Ureter (tissue), 1 donor: ENCODE data around the gene ATP13A5. TPM values are rescaled to one million over a fixed set of nuclear protein-coding genes. Genes with fewer than 3 reads are reported as not detected.

Experiments used
- DNase-seq: peaks from one replicate; pipeline ENCODE4 v3.0.0-alpha.2; 2020; ENCODE audit warnings: low spot score
- total RNA-seq: library from RNA; stranded (reverse); gene quantifications from one replicate; pipeline ENCODE4 v1.2.4, GENCODE V29; 2023
- donor health status: DM: yes; HTN: yes; CAD: no.

The ATP13A5 gene, protein sequence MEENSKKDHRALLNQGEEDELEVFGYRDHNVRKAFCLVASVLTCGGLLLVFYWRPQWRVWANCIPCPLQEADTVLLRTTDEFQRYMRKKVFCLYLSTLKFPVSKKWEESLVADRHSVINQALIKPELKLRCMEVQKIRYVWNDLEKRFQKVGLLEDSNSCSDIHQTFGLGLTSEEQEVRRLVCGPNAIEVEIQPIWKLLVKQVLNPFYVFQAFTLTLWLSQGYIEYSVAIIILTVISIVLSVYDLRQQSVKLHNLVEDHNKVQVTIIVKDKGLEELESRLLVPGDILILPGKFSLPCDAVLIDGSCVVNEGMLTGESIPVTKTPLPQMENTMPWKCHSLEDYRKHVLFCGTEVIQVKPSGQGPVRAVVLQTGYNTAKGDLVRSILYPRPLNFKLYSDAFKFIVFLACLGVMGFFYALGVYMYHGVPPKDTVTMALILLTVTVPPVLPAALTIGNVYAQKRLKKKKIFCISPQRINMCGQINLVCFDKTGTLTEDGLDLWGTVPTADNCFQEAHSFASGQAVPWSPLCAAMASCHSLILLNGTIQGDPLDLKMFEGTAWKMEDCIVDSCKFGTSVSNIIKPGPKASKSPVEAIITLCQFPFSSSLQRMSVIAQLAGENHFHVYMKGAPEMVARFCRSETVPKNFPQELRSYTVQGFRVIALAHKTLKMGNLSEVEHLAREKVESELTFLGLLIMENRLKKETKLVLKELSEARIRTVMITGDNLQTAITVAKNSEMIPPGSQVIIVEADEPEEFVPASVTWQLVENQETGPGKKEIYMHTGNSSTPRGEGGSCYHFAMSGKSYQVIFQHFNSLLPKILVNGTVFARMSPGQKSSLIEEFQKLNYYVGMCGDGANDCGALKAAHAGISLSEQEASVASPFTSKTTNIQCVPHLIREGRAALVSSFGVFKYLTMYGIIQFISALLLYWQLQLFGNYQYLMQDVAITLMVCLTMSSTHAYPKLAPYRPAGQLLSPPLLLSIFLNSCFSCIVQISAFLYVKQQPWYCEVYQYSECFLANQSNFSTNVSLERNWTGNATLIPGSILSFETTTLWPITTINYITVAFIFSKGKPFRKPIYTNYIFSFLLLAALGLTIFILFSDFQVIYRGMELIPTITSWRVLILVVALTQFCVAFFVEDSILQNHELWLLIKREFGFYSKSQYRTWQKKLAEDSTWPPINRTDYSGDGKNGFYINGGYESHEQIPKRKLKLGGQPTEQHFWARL
- total RNA-seq: not detected

- DNase-seq: no peak
Measured at GRCh38 chr3:193378706-193379105, at the start of gene ATP13A5. Gene ATP13A5 (minus strand): TSS chr3:193378753. CDS start chr3:193378725, 28 bp downstream.

- no peak for DNase-seq
Measured at GRCh38 chr3:193418576-193419373, 40.2 kb upstream of the ATP13A5 start.

DNA sequence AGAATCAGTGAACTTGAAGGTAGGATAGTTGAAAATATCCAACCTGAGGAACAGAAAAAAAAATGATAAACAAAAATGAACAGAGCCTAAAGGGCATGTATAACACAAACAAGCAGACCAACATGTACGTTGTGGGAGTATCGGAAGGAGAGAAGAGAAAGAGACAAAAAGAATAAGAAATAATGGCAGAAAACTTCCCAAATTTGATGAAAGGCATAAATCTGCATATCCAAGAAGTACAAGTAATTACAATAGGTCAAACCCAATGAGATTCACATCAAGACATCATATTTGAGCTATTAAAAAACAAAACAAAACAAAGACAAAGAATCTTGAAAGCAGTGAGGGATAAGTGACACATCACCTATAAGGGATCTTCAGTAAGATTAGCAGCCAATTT is 38.1 kb upstream of the ATP13A5 start:
- DNase-seq: no peak

DNA sequence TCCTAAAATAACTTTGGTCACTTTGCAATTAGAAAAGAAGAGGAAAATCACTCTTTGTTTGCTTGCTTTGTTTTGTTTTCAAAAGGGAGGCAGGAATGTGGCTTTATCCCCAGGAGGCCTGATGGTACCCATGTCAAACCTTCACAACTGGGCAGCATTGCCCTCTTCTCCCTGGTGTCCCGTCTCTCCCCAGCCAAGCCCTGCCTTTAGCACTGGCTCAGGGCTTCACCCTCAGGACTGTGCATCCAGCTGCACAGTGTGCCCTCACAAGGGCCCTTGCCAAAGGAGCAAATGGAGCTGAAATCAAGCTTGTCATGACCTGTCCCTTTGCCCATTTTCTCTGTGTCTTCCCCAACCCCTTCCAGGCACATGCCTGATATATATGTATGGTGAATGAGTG is 29.1 kb upstream of the ATP13A5 start:
- no peak for DNase-seq

DNA sequence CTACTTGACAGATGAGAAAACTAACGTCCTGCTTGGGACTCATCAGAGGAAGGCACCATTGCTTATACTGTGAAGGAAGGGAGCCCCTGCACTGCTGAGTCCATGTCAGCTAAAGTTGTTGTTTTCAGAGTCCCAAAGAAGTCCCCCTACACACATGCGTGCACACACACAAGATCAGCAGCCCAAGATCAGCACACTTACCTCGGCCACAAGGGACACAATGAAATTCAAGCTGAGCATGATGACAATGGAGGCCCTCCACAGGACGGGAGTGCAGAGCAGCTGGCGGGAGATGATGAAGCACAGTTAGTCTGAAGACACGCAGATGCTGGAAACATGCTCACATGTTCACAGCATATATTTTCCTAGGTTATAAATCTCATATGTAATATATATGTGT is 28.6 kb upstream of the ATP13A5 start:
- no peak for DNase-seq

GRCh38 chr3:193403307-193403706 is 24.8 kb upstream of the ATP13A5 start:
- DNase-seq: no peak

DNA sequence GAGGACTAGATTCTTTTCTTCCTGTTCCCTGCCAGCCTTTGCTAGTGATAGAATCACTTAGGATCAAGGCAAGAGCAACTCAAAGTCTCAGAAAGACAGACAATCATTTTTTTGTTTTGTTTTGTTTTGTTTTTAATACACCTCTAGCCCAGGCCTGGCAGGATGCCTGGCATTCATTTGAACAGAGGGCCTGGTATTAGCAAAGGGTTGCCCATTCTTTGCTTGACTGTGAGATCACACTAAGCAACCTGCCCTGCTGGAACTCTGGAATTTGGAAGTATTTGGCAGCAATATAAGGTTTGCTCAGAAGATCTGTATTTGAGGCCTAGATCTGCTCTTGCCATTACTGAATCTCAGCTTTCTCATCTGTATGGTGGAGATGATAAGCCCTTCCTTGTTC is 21.8 kb upstream of the ATP13A5 start:
- DNase-seq: no peak

DNA sequence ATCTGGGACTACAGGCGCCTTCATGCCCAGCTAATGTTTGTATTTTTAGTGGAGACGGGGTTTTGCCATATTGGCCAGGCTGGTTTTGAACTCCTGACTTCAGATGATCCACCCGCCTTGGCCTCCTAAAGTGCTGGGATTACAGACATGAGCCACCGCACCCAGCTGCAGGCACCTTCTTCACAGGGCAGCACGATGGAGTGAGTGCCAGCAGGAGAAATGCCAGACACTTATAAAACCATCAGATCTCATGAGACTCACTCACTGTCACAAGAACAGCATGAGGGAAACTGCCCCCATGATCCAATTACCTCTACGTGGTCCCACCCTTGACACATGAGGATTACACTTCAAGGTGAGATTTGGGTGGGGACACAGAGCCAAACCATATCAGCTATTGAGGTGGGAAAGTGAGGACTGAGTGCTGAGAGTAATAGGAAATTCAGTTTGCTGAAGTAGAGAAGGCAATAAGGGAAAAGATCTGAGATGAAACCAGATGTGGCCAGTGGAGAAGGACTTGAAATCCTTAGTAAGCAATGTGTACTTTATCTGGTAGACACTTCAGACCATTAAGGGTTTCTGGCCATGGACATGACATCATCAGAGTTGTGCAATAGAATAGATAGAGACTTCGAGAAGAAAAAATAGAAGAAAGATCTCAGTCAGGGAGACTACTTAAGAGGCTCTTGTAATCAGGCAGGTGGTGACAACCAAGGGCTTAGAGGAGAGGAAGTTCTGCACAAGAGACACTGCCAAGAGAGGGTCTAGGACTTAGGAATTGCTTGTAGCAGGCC is 18.1 kb upstream of the ATP13A5 start:
- DNase-seq: no peak

DNA sequence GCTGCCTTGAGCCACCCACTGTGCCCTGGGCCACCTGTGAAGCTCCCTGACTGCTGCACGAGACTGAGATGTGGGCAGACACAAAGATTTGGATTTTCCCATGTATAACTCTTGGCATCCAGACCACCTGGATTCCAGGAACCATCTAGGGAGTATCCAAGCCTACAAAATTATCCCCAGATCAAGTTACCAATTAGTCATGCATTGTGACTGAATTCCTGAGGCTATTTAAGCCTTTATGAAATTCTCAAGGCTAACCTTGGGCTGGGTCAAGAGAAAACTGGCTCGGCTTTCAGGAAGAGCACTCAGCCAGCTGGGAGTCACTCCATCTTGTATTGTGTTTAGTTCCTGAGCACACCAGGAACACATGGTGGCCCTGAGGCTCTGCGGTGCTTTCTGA is 13.3 kb upstream of the ATP13A5 start:
- no peak for DNase-seq

GRCh38 chr3:193389335-193389734 is 10.8 kb upstream of the ATP13A5 start:
- DNase-seq: no peak

- no peak for DNase-seq
Measured at GRCh38 chr3:193388361-193388760, 9.8 kb upstream of the ATP13A5 start.

DNA sequence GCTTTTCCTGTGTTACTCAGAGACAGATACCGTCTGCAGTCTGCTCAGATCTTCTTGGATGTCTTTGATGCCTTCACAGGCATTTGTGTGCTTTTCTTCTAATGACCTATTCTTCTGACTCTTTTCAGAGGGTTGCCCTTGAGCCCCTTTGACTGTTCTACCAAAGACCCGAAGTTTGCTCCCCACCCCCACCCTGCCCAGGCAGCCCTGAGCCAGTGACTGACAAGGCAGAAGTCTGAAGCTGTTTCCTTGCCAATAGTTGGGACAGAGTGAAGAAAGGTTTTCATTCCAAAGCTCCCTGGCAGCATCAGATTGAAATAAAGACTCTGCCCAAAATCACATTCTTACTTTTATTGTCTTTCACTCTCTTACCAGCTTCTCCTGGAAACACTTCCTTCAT is 9.0 kb upstream of the ATP13A5 start:
- no peak for DNase-seq

DNA sequence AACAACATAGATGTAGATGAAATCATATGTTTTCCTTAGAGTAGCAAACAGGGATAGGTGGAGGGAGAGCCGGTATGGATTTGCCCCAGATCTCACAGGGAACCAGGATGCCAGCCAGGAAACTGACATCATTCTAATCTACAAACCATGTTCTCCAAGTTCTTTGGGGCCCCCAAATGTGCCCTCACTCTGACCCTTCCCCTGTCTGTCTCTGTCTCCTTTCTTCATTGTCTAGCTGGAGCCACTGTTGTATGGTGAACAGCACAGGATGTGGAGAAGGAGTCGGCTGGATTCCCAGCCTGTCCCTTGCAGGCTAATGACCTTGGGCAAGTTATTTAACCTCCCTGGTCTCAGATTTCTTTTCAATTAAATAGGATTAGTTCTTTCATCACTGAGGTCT is 962 bp downstream of the ATP13A5 start:
- no peak for DNase-seq

DNA sequence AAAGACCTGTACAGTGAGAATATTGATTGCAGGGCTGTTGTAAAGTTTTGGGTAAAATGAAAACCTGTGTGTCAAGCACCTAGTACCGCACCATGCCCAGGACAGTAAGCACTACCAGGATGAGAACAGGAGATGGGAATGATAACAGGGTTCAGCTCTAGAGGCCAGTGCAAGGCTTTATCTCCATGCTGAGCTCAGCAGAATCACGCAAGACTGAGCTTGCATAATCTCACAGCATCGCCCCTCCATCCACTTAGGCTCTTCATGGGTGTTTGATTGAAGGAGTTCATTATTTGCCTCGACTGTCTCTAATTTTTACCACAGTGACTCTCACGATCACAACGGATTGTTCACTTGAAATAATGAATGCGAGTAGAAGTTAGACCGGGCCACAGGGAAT is 2.9 kb downstream of the ATP13A5 start:
- no peak for DNase-seq

DNA sequence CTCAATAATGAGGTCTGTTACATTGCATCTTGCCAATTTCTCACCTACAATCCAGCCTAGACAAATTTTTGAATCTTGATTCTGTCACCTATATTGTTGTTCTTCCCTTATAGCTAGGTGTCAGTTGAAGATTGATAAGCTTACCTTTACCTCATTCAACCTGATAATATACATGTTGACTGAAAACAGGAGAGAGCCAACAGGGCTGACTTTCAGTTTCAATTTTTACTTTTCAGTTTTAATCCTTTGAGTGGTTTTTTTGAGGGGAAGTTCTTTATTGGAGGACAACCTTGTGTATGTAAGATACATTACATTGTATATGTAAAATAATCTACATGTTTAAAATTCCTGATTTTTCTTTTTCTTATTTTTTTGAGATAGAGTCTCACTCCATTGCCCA is 5.8 kb downstream of the ATP13A5 start:
- no peak for DNase-seq

- DNase-seq: no peak
Measured at GRCh38 chr3:193367868-193368267, 10.7 kb downstream of the ATP13A5 start.

DNA sequence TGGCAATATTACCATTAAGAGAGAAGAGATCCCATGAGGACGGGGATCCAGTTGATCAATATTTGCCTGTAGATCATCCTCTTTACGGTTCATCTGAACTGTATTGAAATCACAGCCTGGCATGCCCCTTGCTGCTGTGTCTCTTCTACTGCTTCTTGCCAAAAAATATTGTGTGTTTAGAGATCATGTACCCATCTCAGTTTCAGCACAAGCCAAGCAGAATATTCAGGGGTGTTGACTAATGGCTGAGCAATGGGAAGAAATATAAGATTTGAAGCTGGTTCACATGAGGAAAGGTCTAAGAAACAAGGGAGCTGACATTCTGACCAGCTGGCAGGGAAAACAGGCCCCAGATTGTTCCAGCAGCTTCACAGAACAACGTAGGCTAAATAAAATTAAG is 21.3 kb downstream of the ATP13A5 start:
- DNase-seq: no peak

GRCh38 chr3:193354423-193354822 is 24.1 kb downstream of the ATP13A5 start:
- DNase-seq: no peak

DNA sequence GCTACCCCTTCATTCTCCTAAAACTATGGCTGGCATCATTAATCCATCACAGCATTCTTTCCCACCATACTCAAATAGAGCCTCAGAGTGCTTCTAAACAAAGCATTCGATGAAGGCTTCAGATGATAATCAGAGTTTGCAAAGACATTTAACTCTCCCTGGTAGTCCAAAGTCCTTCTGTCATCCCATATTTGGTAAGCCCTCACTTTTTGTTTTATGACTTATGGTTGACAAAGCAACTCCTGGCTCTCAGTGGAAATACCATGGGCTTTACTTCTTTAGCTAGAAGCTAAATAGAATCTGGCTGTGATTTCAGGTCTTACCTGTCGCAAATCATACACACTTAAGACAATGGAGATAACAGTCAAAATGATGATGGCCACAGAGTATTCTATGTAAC is 27.8 kb downstream of the ATP13A5 start:
- DNase-seq: no peak

DNA sequence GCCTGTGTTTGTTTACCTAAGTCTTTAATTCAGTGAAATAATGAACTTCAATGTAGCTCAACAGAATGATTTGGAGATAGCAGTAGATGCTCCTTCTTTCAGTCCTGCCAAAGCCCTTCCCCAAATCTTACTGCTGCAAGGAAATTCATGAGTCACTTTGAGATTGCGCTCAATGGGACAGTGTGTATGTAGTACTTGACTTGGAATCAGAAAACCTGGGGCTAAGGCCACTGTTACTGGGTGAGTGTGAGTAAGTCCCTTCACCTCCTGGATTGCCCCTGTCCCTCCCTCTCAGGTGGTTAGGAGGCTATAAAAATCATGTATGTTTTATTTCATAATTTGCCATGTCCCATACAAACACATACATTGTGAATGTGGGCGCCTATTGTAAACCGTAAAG is 29.9 kb downstream of the ATP13A5 start:
- no peak for DNase-seq
